Trophoblast cell (in vitro differentiated cells and primary cell): ENCODE data around the gene TRERF1.
A peak's percentile ranks its signal among the peaks of the same experiment; 100 is the strongest.

Experiments
- DNase-seq, 2 donors: peaks; one replicate each; pipeline ENCODE4 v3.0.0-alpha.2; 2016
- H2AFZ ChIP-seq: 2 replicates; pipeline ENCODE4 v1.6.1; 2013; ENCODE audit warnings: low read length, moderate library complexity, mild to moderate bottlenecking; ENCODE audit not compliant: insufficient read depth, poor library complexity
- H2AK5ac ChIP-seq: 2 replicates; pipeline ENCODE4 v1.6.1; 2013; ENCODE audit warnings: mild to moderate bottlenecking, low read length
- H2BK120ac ChIP-seq: 2 replicates; pipeline ENCODE4 v1.6.1; 2013; ENCODE audit warnings: low read length, mild to moderate bottlenecking, moderate library complexity; ENCODE audit not compliant: insufficient read depth, poor library complexity
- H2BK12ac ChIP-seq: 2 replicates; pipeline ENCODE4 v1.6.1; 2013; ENCODE audit warnings: mild to moderate bottlenecking, low read length, moderate library complexity
- H2BK5ac ChIP-seq: 2 replicates; pipeline ENCODE4 v1.6.1; 2013; ENCODE audit warnings: low read length, low read depth, moderate library complexity, mild to moderate bottlenecking; ENCODE audit not compliant: poor library complexity
- H3K14ac ChIP-seq: 2 replicates; pipeline ENCODE4 v1.6.1; 2013; ENCODE audit warnings: mild to moderate bottlenecking, low read length
- H3K18ac ChIP-seq: 2 replicates; pipeline ENCODE4 v1.6.1; 2013; ENCODE audit warnings: mild to moderate bottlenecking, low read length
- H3K23ac ChIP-seq: 2 replicates; pipeline ENCODE4 v1.6.1; 2013; ENCODE audit warnings: low read length
- H3K27ac ChIP-seq: 2 replicates; pipeline ENCODE4 v1.5.1; 2013; ENCODE audit warnings: low read depth, mild to moderate bottlenecking, inconsistent platforms, low read length, moderate library complexity
- H3K27me3 ChIP-seq: 2 replicates; pipeline ENCODE4 v1.6.1; 2013; ENCODE audit warnings: inconsistent platforms, mild to moderate bottlenecking, low read length, moderate library complexity; ENCODE audit not compliant: insufficient read depth
- H3K36me3 ChIP-seq, 2 experiments: 1 replicate in 1 of 2; 2 replicates in 1 of 2; pipeline ENCODE4 v1.6.1; 2013; ENCODE audit warnings: low read length in 2 of 2, mild to moderate bottlenecking in 2 of 2, moderate library complexity in 1 of 2; ENCODE audit not compliant: insufficient read depth in 2 of 2, control insufficient read depth in 1 of 2
- H3K4ac ChIP-seq: 2 replicates; pipeline ENCODE4 v1.6.1; 2013; ENCODE audit warnings: low read depth, mild to moderate bottlenecking, low read length, moderate library complexity
- H3K4me1 ChIP-seq, 2 experiments: 1 replicate in 1 of 2; 2 replicates in 1 of 2; pipeline ENCODE4 v1.6.1; 2013; ENCODE audit warnings: low read length in 2 of 2, mild to moderate bottlenecking in 2 of 2, moderate library complexity in 1 of 2; ENCODE audit not compliant: insufficient read depth in 2 of 2, control insufficient read depth in 1 of 2
- H3K4me2 ChIP-seq: 2 replicates; pipeline ENCODE4 v1.6.1; 2013; ENCODE audit warnings: inconsistent platforms, mild to moderate bottlenecking, low read length, moderate library complexity
- H3K4me3 ChIP-seq: 2 replicates; pipeline ENCODE4 v1.5.1; 2013; ENCODE audit warnings: mild to moderate bottlenecking, low read depth, low read length, inconsistent platforms
- H3K79me1 ChIP-seq: one replicate; pipeline ENCODE4 v1.6.1; 2013; ENCODE audit warnings: low read length
- H3K79me2 ChIP-seq: 2 replicates; pipeline ENCODE4 v1.6.1; 2013; ENCODE audit warnings: low read length, mild to moderate bottlenecking; ENCODE audit not compliant: control insufficient read depth, insufficient read depth, poor library complexity
- H3K9ac ChIP-seq: 2 replicates; pipeline ENCODE4 v1.6.1; 2013; ENCODE audit warnings: mild to moderate bottlenecking, low read length
- H3K9me3 ChIP-seq: 2 replicates; pipeline ENCODE4 v1.6.1; 2013; ENCODE audit warnings: low read depth, mild to moderate bottlenecking, control low read depth, inconsistent platforms, low read length; ENCODE audit not compliant: insufficient read depth
- H4K12ac ChIP-seq: 2 replicates; pipeline ENCODE4 v1.6.1; 2013; ENCODE audit warnings: low read depth, mild to moderate bottlenecking, low read length, moderate library complexity
- H4K8ac ChIP-seq: 2 replicates; pipeline ENCODE4 v1.6.1; 2013; ENCODE audit warnings: low read depth, mild to moderate bottlenecking, low read length, moderate library complexity
- H4K91ac ChIP-seq: one replicate; pipeline ENCODE4 v1.6.1; 2013; ENCODE audit warnings: low read depth, mild to moderate bottlenecking, low read length, moderate library complexity
- WGBS: extraction: QIAGEN DNeasy Blood & Tissue Kit; methylation state at CpG from one replicate; pipeline ENCODE4 v1.1.7; 2013; ENCODE audit warnings: missing lambda C conversion rate; ENCODE audit not compliant: insufficient read length, insufficient coverage; ENCODE audit errors: extremely low coverage; 5-methylcytosine and 5-hydroxymethylcytosine counted together

Gene TRERF1

DNA sequence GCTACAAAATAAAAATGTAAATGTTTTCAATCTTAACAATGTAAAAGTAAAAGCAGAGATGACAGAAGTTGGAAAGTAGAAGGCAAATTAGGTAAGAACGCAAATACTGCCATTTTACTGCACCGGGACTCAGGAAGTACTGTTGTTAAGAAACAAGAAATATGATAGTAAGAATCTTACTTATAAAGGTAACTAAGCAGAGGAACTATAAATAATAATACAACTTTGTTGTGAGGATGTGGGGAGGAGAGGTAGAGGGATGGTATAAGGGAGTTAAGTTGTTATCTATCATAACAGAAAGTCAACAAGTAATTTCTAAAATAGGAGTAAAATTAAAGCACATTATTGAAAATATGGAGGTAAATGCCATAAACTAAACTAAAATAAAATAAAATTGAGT, 129.8 kb downstream of the TRERF1 start:
- Histone ChIP-seq H2BK5ac (no peak overlapping the region), H2AFZ (no peak overlapping the region), H2BK12ac (no peak overlapping the region), H4K91ac (no peak overlapping the region), H3K36me3 (no peaks in the 10 kb centered on the region), H2AK5ac (no peak overlapping the region), H3K4me1 (peaks cover 6 to 9% of the 10 kb centered on the region in 2 experiments), H3K79me2 (no peaks in the 10 kb centered on the region), H3K4me3 (no peak overlapping the region), H4K8ac (no peak overlapping the region), H3K79me1 (peaks cover 3% of the 10 kb centered on the region), H3K4ac (no peak overlapping the region), H3K27ac (no peak overlapping the region), H3K18ac (no peak overlapping the region), H3K4me2 (no peak overlapping the region), H3K14ac (no peak overlapping the region), H2BK120ac (no peak overlapping the region), H4K12ac (no peak overlapping the region), H3K23ac (no peak overlapping the region), H3K9me3 (no peaks in the 10 kb centered on the region), H3K9ac (no peak overlapping the region), H3K27me3 (no peaks in the 10 kb centered on the region)
- WGBS, result no CpG with 5 or more reads among the region's 2 CpGs
- DNase-seq, result no peak

DNA sequence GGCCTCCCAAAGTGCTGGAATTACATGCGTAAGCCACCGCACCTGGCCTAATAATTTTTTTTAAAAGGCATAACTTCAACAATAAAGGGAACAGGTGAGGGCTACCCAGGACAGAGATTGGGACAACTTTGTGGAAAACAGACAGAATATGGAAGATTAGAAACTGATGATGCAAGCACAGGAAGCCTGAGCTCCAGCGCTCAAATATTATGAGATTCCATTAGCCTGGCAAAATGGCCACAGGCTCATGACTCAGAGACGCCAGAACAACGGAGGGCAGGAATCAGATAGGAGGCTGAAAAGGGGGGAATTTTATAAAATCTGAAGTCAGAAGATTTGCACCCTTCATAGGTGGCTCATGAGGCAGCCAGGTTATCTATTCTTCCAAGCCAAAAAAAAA, 131.0 kb downstream of the TRERF1 start:
- Histone ChIP-seq H4K8ac (no peak overlapping the region), H3K4me2 (no peak overlapping the region), H3K23ac (no peak overlapping the region), H3K14ac (no peak overlapping the region), H3K4me1 (peaks cover 12 to 16% of the 10 kb centered on the region in 2 experiments), H2BK5ac (no peak overlapping the region), H2BK12ac (no peak overlapping the region), H3K27ac (no peak overlapping the region), H2AFZ (no peak overlapping the region), H3K27me3 (no peaks in the 10 kb centered on the region), H3K4ac (no peak overlapping the region), H3K79me2 (no peaks in the 10 kb centered on the region), H3K79me1 (peaks cover 9% of the 10 kb centered on the region), H3K9me3 (no peaks in the 10 kb centered on the region), H3K18ac (no peak overlapping the region), H3K36me3 (no peaks in the 10 kb centered on the region), H2BK120ac (no peak overlapping the region), H4K91ac (no peak overlapping the region), H4K12ac (no peak overlapping the region), H3K4me3 (no peak overlapping the region), H3K9ac (no peak overlapping the region), H2AK5ac (no peak overlapping the region)
- no CpG with 5 or more reads among the region's 5 CpGs for WGBS
- no peak for DNase-seq

DNA sequence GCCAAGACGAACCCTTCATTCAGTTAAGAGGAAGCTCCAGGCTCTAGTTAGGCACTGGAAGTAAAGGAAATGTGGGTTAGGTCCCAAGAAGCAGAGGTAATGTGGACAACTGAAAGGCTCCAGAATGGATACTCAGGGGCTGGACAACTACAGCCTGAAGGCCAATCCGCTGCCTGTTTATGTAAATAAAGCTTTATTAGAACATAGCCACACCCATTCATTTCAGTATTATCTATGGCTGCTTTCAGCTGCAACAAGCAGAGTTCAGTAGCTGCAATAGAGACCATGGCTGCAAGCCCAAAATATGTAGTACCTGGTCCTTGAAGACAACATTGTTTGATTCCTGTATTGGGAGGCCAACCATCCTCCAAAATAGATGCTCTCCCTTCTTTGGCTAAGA, 133.2 kb downstream of the TRERF1 start:
- Histone ChIP-seq H3K23ac (no peak overlapping the region), H4K8ac (no peak overlapping the region), H3K4me3 (no peak overlapping the region), H3K9me3 (no peaks in the 10 kb centered on the region), H4K12ac (no peak overlapping the region), H3K79me2 (no peaks in the 10 kb centered on the region), H3K27ac (no peak overlapping the region), H3K79me1 (peaks cover 19% of the 10 kb centered on the region), H3K14ac (no peak overlapping the region), H3K36me3 (no peaks in the 10 kb centered on the region), H2AFZ (no peak overlapping the region), H2BK120ac (no peak overlapping the region), H2AK5ac (no peak overlapping the region), H2BK12ac (no peak overlapping the region), H3K4me2 (no peak overlapping the region), H2BK5ac (no peak overlapping the region), H3K4me1 (peaks cover 21 to 29% of the 10 kb centered on the region in 2 experiments), H3K27me3 (no peaks in the 10 kb centered on the region), H3K9ac (no peak overlapping the region), H4K91ac (peak overlapping the region; percentile 18), H3K4ac (no peak overlapping the region), H3K18ac (no peak overlapping the region)
- no peak for DNase-seq
- WGBS, result no CpG with 5 or more reads among the region's 2 CpGs

GRCh38 chr6:42316981-42317380, 134.7 kb downstream of the TRERF1 start:
- no peak overlapping the region for H3K4me3 ChIP-seq
- no CpG with 5 or more reads among the region's 2 CpGs for WGBS
- H4K8ac ChIP-seq, result no peak overlapping the region
- no peak overlapping the region for H2AK5ac ChIP-seq
- no peaks in the 10 kb centered on the region for H3K9me3 ChIP-seq
- H4K91ac ChIP-seq, result no peak overlapping the region
- no peaks in the 10 kb centered on the region for H3K79me2 ChIP-seq
- H3K27me3 ChIP-seq, result no peaks in the 10 kb centered on the region
- H2BK12ac ChIP-seq, result peak overlapping the region; percentile 6
- peaks cover 21 to 32% of the 10 kb centered on the region in 2 experiments for H3K4me1 ChIP-seq
- no peak overlapping the region for H3K23ac ChIP-seq
- H2BK120ac ChIP-seq, result no peak overlapping the region
- DNase-seq, result no peak
- no peaks in the 10 kb centered on the region for H3K36me3 ChIP-seq
- H3K4ac ChIP-seq, result no peak overlapping the region
- H3K27ac ChIP-seq, result peak overlapping the region; percentile 76
- no peak overlapping the region for H2BK5ac ChIP-seq
- H3K4me2 ChIP-seq, result peak overlapping the region; percentile 39
- H2AFZ ChIP-seq, result no peak overlapping the region
- no peak overlapping the region for H3K14ac ChIP-seq
- H3K18ac ChIP-seq, result no peak overlapping the region
- no peak overlapping the region for H3K9ac ChIP-seq
- no peak overlapping the region for H4K12ac ChIP-seq
- peaks cover 19% of the 10 kb centered on the region for H3K79me1 ChIP-seq
